Sigmoid colon (tissue), 4 donors: ENCODE measurements around the gene NEDD8.

Experiments
- CTCF ChIP-seq, 4 experiments: fragments of 450-650 bp in 3 of 4; fragments of 200-600 bp in 1 of 4; IDR thresholded peaks; one replicate each; pipeline ENCODE4 v1.5.1; 2016 to 2019; ENCODE audit warnings: antibody characterized with exemption in 4 of 4, mild to moderate bottlenecking in 3 of 4, moderate library complexity in 2 of 4
- EP300 ChIP-seq, 4 donors: sonication (generic); formaldehyde crosslinking; IDR thresholded peaks; one replicate each; pipeline ENCODE4 v1.6.1; 2017; ENCODE audit warnings: antibody characterized with exemption in 4 of 4
- POLR2A ChIP-seq, 2 donors: fragments of 450-650 bp; IDR thresholded peaks; one replicate each; pipeline ENCODE4 v1.6.1; 2016; ENCODE audit warnings: antibody characterized with exemption in 2 of 2, mild to moderate bottlenecking in 2 of 2, moderate library complexity in 2 of 2
- POLR2AphosphoS5 ChIP-seq, 4 donors: sonication (generic); formaldehyde crosslinking; IDR thresholded peaks; one replicate each; pipeline ENCODE4 v1.6.1; 2017; ENCODE audit warnings: antibody characterized with exemption in 4 of 4

DNA sequence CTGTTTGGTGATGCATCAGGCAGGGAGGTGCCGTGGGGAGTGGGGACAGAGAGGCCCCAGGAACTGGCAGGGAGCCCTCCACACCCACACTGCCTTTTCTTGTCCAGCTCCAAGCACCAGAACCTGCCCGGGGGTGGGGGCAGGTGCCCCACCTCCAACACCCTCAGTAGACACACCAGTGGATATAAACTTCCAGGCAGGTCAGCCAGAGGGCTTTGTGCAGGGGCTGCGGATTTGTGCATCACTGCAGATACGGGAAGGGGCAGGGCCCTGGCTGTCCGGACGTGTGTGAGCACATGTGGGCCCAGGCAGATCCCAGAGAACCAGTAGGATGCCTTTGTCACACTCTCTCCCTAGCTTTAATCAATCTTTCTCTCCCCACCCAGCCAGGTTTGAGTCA lies 32.1 kb upstream of the NEDD8 start:
- TF ChIP-seq CTCF (IDR thresholded peaks at IDR 0.05) (no peak), POLR2AphosphoS5 (IDR thresholded peaks at IDR 0.05) (no peak), POLR2A (IDR thresholded peaks at IDR 0.05) (no peak), EP300 (IDR thresholded peaks at IDR 0.05) (no peak)
